ENCODE results near the gene EPG5. TPM values are rescaled to one million over a fixed set of nuclear protein-coding genes. Genes with fewer than 3 reads are reported as not detected.
A peak's percentile ranks its signal among the peaks of the same experiment; 100 is the strongest.
"Not testable (repeated sequence)": the region's sequence is repeated elsewhere in the genome, so short reads cannot be mapped to it uniquely, and the experiment has no call there.

EPG5 gene
- total RNA-seq, 6 experiments from 2014 or later = 11.6 to 15.2 (median 12.4) TPM

DNA sequence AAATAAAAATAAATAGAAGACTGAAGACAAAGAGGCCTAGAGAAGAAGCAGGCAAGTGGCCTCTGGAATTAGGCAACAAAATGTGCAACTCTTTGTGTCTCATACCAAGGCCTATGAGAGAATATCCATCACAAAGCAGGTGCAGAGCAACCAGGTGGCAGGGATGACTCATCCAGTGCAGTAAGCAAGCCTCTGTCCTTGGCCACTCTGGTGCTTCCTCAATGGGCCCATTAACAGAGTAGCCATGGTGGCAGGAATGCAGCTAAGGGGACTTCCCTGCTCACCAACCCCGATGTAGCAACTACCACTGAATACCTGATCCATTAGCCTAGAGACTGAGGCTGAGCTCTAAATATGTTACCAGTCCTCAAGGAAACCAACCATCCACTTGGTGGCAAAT lies 11.0 kb upstream of the EPG5 start:
- H3K4me1 ChIP-seq = peaks cover 0 to 3% (median 0%) of the 10 kb centered on the region in 4 donors
- no peaks in the 10 kb centered on the region for H3K36me3 ChIP-seq
- DNase-seq = no peak
- no peaks in the 10 kb centered on the region for H3K9me3 ChIP-seq
- H3K27ac ChIP-seq = no peak overlapping the region
- no peak overlapping the region for H3K4me3 ChIP-seq
- ATAC-seq = peak in 2 of 4 donors; percentile 27 to 42
- WGBS (ENCODE audit: insufficient coverage, low coverage, low lambda C conversion rate, missing lambda C conversion rate) = no CpG with 5 or more reads among the region's 1 CpG
- intact Hi-C loops (cut with DNase I) = loop anchor here in 1 of 2 donors (10.0 kb wide), 1 partner anchor 293 kb away; no protein-coding TSS in a partner anchor
- no peak for TF ChIP-seq POLR2A (IDR thresholded peaks at IDR 0.05)
- TF ChIP-seq, protein P1, sequence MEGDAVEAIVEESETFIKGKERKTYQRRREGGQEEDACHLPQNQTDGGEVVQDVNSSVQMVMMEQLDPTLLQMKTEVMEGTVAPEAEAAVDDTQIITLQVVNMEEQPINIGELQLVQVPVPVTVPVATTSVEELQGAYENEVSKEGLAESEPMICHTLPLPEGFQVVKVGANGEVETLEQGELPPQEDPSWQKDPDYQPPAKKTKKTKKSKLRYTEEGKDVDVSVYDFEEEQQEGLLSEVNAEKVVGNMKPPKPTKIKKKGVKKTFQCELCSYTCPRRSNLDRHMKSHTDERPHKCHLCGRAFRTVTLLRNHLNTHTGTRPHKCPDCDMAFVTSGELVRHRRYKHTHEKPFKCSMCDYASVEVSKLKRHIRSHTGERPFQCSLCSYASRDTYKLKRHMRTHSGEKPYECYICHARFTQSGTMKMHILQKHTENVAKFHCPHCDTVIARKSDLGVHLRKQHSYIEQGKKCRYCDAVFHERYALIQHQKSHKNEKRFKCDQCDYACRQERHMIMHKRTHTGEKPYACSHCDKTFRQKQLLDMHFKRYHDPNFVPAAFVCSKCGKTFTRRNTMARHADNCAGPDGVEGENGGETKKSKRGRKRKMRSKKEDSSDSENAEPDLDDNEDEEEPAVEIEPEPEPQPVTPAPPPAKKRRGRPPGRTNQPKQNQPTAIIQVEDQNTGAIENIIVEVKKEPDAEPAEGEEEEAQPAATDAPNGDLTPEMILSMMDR (IDR thresholded peaks at IDR 0.05) = no peak
- H3K27me3 ChIP-seq = no peaks in the 10 kb centered on the region

DNA sequence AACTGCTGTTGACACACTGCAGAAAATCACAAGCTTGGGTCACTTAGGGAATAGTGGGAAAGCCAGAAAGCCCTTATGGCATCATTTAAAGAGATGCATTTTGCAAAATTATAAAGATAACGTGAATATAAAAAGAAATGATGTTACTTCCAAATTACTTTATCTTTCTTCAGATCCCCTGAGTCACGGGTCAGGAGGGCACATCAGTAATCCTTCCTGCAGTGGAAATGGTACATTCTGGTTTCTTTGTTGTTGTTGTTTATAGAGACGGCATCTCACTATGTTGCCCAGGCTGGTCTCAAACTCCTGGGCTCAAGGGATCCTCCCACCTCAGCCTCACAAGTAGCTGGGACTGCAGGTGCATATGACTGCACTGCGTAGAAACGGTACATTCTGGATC lies 9.8 kb upstream of the EPG5 start:
- TF ChIP-seq, protein P1 (IDR thresholded peaks at IDR 0.05) = no peak
- TF ChIP-seq POLR2A (IDR thresholded peaks at IDR 0.05) = no peak
- DNase-seq (no peak), ATAC-seq (no peak)
- Histone ChIP-seq H3K36me3 (no peaks in the 10 kb centered on the region), H3K27me3 (no peaks in the 10 kb centered on the region), H3K4me3 (no peak overlapping the region), H3K9me3 (no peaks in the 10 kb centered on the region), H3K27ac (no peak overlapping the region), H3K4me1 (peaks cover 0 to 3% (median 0%) of the 10 kb centered on the region in 4 donors)
- intact Hi-C loops (cut with DNase I) = loop anchor here in 1 of 2 donors (10.0 kb wide), 1 partner anchor 292 kb away; no protein-coding TSS in a partner anchor
- 89% methylated on average over 5 of the region's 5 CpGs for WGBS (ENCODE audit: insufficient coverage, low coverage, low lambda C conversion rate, missing lambda C conversion rate)

DNA sequence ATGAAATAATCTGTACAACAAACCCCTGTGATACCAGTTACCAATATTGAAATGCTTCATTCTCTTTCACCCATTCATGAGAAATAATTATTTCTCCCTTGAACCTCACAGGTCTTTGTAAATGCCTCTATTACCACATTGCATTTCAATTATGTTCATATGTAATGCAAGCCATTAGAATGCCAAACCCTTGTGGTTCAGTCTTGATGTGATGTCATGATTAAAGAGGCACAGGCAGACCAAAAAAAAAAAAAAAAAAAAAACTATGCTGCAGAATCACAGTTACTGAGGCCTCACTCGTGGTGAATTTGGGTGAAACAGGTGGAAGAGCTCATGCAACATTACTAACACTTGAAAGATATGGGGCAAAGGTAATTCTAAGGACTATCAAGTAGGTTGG lies 9.4 kb upstream of the EPG5 start:
- intact Hi-C loops (cut with DNase I) = loop anchor here in 1 of 2 donors (10.0 kb wide), 1 partner anchor 292 kb away; no protein-coding TSS in a partner anchor
- Histone ChIP-seq H3K27ac (no peak overlapping the region), H3K27me3 (no peaks in the 10 kb centered on the region), H3K4me1 (peaks cover 0 to 3% (median 0%) of the 10 kb centered on the region in 4 donors), H3K9me3 (no peaks in the 10 kb centered on the region), H3K36me3 (no peaks in the 10 kb centered on the region), H3K4me3 (no peak overlapping the region)
- ATAC-seq (no peak), DNase-seq (no peak)
- 27% methylated on average over 1 of the region's 1 CpG for WGBS (ENCODE audit: insufficient coverage, low coverage, low lambda C conversion rate, missing lambda C conversion rate)
- no peak for TF ChIP-seq POLR2A (IDR thresholded peaks at IDR 0.05)
- TF ChIP-seq, protein P1 (IDR thresholded peaks at IDR 0.05) = no peak

DNA sequence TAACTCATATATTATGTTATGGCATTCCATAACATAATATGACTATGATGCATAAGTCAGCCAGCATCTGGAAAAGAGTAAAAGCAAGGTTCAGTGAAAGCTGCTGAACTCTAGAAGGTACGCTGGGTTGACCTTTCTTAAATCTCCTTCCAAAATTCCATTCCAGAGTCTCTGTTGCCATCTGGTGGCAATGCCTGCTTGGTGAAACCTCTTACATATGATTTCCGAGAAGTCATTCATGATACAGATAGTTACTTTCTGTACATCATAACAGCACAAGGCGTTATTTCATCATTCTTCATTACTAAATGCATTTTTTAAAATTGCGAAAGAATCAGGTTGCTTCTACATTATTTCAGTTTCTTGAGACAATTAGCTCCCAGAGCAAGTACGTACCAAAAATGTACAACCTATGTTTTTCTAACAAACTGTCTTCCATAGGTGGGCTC lies 7.0 kb upstream of the EPG5 start:
- Histone ChIP-seq H3K36me3 (no peaks in the 10 kb centered on the region), H3K27ac (no peak overlapping the region), H3K4me1 (peaks cover 0 to 3% (median 0%) of the 10 kb centered on the region in 4 donors), H3K4me3 (no peak overlapping the region), H3K27me3 (no peaks in the 10 kb centered on the region), H3K9me3 (no peaks in the 10 kb centered on the region)
- intact Hi-C loops (cut with DNase I) = loop anchor here in 1 of 2 donors (10.0 kb wide), 1 partner anchor 289 kb away; no protein-coding TSS in a partner anchor
- TF ChIP-seq, protein P1 (IDR thresholded peaks at IDR 0.05) = peak; percentile 79 to 86 (median 82)
- TF ChIP-seq POLR2A (IDR thresholded peaks at IDR 0.05) = no peak
- peak in 2 of 3 donors; percentile 29 to 58 for DNase-seq
- ATAC-seq = peak; percentile 88 to 97 (median 96)
- 7% methylated on average over 5 of the region's 5 CpGs for WGBS (ENCODE audit: insufficient coverage, low coverage, low lambda C conversion rate, missing lambda C conversion rate)

DNA sequence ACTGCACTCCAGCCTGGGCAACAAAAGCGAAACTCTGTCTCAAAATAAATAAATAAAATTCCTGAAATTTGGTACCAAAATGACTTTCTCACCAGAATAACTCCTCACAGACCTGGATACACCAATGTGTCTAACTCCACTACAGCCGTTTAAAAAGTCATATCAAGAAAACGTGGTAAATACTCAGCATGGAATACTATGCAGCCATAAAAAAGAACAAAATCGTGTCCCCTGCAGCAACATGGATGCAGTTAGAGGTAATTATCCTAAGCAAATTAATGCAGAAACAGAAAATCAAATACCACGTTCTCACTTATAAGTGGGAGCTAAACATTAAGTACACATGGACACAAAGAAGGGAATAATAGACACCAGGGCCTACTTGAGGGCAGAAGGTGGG lies 2.2 kb downstream of the EPG5 start:
- ATAC-seq; H3K4me3 ChIP-seq; DNase-seq; H3K9me3 ChIP-seq; H3K36me3 ChIP-seq; H3K27ac ChIP-seq; intact Hi-C loops (cut with DNase I); H3K27me3 ChIP-seq: not testable (repeated sequence)
- 93% methylated on average over 5 of the region's 5 CpGs for WGBS (ENCODE audit: insufficient coverage, low coverage, low lambda C conversion rate, missing lambda C conversion rate)
- peaks cover 0 to 11% (median 4%) of the 10 kb centered on the region in 4 donors for H3K4me1 ChIP-seq
